HG03139 (cell line): ENCODE results near the gene OPTN.
"Not testable (repeated sequence)": the region's sequence is repeated elsewhere in the genome, so short reads cannot be mapped to it uniquely, and the experiment has no call there.

ENCODE experiments used
- ATAC-seq: cut with Tn5 transposase; IDR thresholded peaks from one replicate; pipeline ENCODE4 v1.9.1; 2021; ENCODE audit not compliant: unreplicated experiment

OPTN gene

DNA sequence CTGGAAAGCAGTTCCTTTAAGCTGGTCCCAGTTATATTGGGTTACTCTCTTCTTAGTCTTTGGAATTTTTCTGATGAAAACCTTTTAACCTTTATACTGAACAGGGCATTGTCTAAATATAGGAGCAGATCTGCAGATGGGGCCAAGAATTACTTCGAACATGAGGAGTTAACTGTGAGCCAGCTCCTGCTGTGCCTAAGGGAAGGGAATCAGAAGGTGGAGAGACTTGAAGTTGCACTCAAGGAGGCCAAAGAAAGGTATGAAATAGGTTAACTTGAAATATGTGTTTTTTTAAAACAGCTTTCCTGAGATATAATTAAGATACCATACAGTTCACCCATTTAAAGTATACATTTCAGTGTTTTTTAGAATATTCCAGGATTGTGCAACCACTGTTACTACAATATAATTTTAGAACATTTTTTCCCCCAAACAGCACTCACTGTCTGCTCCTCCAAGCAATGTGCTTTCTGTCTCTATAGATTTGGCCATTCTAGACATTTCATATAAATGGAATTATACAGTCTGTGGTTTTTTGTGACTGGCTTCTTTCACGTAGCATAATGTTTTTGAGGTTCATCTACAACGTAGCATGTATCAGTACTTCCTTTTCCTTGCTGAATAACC, 18.9 kb downstream of the OPTN start:
- no peak for ATAC-seq

DNA sequence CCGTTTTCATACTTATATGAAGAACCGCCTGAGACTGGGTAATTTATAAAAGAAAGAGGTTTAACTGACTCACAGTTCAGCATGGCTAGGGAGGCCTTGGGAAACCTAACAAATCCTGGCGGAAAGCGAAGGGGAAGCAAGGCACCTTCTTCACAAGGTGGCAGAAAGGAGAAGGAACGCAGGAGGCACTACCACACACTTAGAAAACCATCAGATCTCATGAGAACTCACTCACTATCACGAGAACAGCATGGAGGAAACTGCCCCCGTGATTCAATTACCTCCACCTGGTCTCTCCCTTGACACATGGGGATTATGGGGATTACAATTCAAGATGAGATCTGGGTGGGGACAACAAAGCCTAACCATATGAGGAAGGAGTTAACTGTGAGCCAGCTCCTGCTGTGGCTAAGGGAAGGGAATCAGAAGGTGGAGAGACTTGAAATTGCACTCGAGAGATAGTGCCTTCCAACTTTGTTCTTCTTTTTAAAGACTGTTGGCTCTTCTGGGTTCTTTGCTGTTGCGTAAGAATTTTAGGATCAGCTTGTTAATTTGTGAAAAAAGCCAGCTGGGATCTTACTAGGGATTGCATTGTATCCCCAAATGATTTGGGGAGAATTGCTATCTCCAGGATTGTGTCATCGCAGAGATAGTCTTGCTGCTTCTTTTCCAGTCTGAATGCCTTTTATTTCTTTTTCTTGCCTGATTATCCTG, 21.0 kb downstream of the OPTN start:
- no peak for ATAC-seq

DNA sequence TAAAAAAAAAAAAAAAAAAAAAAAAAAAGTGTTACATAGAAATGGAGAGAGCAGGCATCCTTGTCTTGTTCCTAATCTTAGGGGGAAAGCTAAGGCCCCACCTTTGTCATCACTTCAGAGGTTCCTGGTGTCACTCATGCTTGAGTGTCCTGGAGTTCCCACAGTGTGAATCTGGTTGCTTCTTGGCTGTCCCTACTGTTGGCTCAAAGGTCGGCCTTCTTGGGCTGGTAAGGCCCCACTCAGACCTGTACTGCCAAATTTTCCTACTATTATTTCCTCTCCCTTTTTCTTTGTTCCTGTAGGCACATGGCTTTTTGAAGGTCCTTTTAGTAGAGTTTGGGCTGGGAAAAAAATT, 21.5 kb downstream of the OPTN start:
- ATAC-seq, result no peak

- no peak for ATAC-seq
Measured at GRCh38 chr10:13136651-13137050, 36.7 kb downstream of the OPTN start.

DNA sequence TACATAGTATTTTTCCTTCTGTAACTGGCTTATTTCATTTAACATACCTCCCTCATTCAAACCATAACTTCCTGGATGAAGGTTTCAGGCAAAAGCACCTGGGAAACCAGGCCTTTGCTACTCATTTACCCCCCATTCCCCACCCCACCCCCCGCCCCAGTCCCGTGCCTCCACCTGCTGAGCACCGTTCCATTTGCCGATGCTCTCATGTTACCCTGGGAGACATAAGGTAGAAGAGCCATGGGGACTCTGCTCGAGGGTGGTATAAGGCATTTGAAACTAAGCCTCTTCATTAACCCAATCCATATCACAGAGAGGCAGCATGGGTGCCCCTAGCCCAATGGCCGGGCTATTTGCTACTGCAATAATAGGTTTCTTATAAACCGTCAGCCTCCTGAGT, 39.2 kb downstream of the OPTN start:
- no peak for ATAC-seq

- no peak for ATAC-seq
Measured at GRCh38 chr10:13139676-13140075, 39.7 kb downstream of the OPTN start.

GRCh38 chr10:13140627-13141190, 40.7 kb downstream of the OPTN start:
- no peak for ATAC-seq

- ATAC-seq, result no peak
Measured at GRCh38 chr10:13143766-13144165, 43.8 kb downstream of the OPTN start.

GRCh38 chr10:13144814-13145213, 44.9 kb downstream of the OPTN start:
- no peak for ATAC-seq

DNA sequence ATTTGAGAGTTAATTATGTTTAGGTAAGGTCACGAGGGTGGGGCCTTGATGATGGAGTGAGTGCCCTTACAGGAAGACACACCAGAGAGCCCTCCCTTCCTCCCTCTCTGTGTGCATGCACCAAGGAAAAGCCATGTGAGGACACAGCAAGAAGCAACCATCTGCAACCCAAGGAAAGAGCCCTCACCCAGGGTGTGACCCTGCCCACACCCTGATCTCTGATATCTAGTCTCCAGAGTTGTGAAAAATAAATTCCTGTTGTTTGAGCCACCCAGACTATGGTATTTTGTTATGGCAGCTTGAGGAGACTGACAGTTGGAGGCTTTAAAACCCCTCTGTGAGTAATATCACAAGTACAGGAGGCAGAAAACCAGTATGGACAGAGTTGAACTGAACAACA, 46.4 kb downstream of the OPTN start:
- no peak for ATAC-seq

GRCh38 chr10:13147161-13147560, 47.2 kb downstream of the OPTN start:
- ATAC-seq, result no peak

DNA sequence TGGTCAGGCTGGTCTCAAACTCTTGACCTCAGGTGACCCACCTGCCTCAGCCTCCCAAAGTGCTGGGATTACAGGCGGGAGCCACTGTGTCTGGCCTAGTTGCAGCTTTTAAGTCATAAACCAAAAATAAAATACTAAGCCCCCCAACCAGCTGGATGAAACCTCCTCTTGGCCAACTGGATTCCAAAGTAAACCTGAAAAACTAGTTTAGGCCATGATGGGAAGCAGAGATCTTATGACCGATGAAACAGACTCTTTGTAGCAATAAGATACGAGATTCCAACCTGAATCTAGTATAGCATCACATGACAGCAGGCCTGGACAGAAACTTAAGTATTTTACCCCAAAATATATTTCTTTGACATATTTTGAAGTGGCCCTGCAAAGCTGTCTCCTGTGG, 52.3 kb downstream of the OPTN start:
- ATAC-seq, result no peak

- not testable (repeated sequence) for ATAC-seq
Measured at GRCh38 chr10:13155860-13156259, 55.9 kb downstream of the OPTN start.

GRCh38 chr10:13158401-13158800, 58.4 kb downstream of the OPTN start:
- no peak for ATAC-seq

- peak; percentile 99 for ATAC-seq
Measured at GRCh38 chr10:13160934-13161856, 61.2 kb downstream of the OPTN start, which contains the start of gene MCM10. TSS of gene MCM10 (plus strand) at chr10:13161558. CDS start at chr10:13164203, 2,645 bp downstream.

DNA sequence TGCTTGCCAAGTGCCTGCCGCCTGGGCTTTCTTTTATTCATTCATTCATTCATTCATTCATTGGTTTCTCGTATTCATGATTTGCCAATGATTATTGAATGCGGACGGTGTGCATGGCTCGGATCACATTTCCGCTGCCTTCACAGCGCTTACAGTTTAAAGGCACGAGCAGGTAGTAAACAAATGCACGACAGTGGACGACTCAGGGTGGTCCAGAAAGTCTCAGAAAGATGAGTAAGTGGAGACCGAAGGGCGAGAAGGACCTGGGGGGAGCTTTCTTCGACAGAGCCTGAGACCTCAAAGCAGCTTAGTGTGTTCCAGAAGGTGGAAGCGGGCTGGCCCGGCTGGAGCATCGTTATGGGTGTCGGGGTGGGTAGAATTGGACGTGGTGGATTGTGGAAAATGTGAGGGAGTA, 61.9 kb downstream of the OPTN start:
- ATAC-seq, result no peak

DNA sequence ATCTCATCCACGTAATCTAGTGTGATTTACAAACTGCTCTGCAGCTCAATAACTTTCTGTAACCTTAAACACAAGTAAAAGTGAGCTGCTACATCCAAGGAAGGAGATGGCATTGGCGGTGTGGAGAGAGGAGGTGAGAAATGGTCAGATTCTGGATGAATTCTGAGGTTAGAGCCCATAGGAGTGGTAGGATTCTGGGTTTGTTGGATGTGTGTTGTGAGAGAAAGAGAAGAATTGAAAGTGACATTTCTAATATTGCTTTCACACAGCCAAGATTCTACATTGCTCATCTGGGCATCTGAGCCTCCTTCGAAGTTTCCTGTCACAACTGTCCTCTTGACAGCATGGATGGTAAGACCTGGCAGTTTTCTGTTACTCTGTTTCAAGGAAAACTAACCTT, 63.9 kb downstream of the OPTN start:
- no peak for ATAC-seq

GRCh38 chr10:13165177-13165576, 65.2 kb downstream of the OPTN start:
- ATAC-seq, result no peak

DNA sequence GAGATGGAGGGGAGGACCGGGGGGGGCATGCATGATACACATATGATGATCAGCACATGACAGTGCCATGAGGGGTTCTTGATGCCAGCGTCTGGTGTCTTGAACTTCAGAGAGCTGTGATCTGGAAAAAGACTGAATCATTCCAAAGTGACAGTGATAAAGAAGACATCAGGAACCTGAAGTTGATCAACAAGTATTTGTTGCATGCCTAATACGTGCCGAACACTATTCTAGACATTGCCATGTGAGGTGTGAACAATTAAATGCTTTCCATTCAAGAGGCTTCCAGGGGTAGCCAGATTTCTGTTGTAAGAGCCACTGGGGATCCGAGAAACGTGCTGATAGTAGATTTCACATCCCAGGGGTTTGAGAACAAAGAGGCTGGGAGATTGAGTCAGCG, 67.6 kb downstream of the OPTN start:
- ATAC-seq, result no peak

GRCh38 chr10:13168781-13169180, 68.8 kb downstream of the OPTN start:
- ATAC-seq, result no peak

DNA sequence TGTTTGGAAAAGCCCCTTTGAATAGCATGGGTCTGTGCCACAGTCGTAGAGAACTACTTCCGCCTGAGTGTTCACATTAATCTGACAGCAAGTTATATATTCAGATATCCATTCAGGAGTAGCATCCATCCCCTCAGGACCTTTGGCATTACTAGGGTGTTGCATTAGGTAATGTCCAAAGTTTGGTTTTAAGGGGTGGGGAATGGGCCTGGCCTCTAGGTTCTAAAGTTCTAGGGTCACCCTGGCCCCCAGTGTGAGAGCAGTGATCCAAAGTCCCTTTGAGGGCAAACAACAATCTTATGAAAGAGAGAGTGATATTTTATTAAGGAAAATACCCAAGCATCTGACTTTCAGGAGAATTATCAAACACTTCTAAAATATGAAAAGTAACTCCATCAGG, 73.7 kb downstream of the OPTN start:
- ATAC-seq, result no peak
